Measurements from ENCODE around the gene NAA35. TPM values are rescaled to one million over a fixed set of nuclear protein-coding genes. Genes with fewer than 3 reads are reported as not detected.

NAA35 gene
- total RNA-seq, 1 experiment from 2014 or later, result 22.2 TPM

DNA sequence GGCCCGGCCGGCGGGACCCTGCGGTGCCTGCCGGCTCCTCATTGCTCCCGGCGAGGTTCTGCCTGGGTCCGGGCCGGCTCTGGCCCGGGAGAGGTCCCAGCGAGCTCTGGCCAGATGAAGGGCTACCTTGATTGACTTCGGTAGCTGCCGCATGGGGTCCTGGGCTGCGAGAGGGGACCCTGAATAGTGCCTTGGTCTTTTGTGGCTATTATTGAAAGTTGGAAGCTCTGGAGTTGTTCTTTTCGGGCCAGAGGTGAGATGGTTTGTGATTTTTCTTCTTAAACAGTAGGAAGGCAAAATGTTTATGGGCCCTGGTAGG, 635 bp downstream of the NAA35 start:
- CTCF ChIA-PET, result no interaction called here
- intact Hi-C loops (cut with micrococcal nuclease; ENCODE audit: unreplicated experiment), result no loop called here
- TF ChIP-seq, protein P1, sequence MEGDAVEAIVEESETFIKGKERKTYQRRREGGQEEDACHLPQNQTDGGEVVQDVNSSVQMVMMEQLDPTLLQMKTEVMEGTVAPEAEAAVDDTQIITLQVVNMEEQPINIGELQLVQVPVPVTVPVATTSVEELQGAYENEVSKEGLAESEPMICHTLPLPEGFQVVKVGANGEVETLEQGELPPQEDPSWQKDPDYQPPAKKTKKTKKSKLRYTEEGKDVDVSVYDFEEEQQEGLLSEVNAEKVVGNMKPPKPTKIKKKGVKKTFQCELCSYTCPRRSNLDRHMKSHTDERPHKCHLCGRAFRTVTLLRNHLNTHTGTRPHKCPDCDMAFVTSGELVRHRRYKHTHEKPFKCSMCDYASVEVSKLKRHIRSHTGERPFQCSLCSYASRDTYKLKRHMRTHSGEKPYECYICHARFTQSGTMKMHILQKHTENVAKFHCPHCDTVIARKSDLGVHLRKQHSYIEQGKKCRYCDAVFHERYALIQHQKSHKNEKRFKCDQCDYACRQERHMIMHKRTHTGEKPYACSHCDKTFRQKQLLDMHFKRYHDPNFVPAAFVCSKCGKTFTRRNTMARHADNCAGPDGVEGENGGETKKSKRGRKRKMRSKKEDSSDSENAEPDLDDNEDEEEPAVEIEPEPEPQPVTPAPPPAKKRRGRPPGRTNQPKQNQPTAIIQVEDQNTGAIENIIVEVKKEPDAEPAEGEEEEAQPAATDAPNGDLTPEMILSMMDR (IDR thresholded peaks at IDR 0.05; ENCODE audit: unreplicated experiment), result no peak
- Mint-ChIP-seq H3K4me3 (ENCODE audit: low read depth, unreplicated experiment) (no peak overlapping the region), H3K4me1 (ENCODE audit: low read depth, unreplicated experiment) (no peaks in the 10 kb centered on the region), H3K27ac (ENCODE audit: unreplicated experiment) (peak overlapping the region; percentile 96), H3K27me3 (ENCODE audit: unreplicated experiment) (no peaks in the 10 kb centered on the region), H3K36me3 (ENCODE audit: insufficient read depth, unreplicated experiment) (peaks cover 28% of the 10 kb centered on the region), H3K9me3 (ENCODE audit: low read depth, unreplicated experiment) (no peaks in the 10 kb centered on the region)
- no TSS peak for BruUV-seq (replicated peaks)
- no peak for DNase-seq

- Mint-ChIP-seq H3K27ac (ENCODE audit: unreplicated experiment) (peak overlapping the region; percentile 96), H3K36me3 (ENCODE audit: insufficient read depth, unreplicated experiment) (peaks cover 33% of the 10 kb centered on the region), H3K4me1 (ENCODE audit: low read depth, unreplicated experiment) (no peaks in the 10 kb centered on the region), H3K9me3 (ENCODE audit: low read depth, unreplicated experiment) (no peaks in the 10 kb centered on the region), H3K27me3 (ENCODE audit: unreplicated experiment) (no peaks in the 10 kb centered on the region), H3K4me3 (ENCODE audit: low read depth, unreplicated experiment) (no peak overlapping the region)
- BruUV-seq (replicated peaks), result TSS peak; percentile 43
- TF ChIP-seq, protein P1 (IDR thresholded peaks at IDR 0.05; ENCODE audit: unreplicated experiment), result no peak
- intact Hi-C loops (cut with micrococcal nuclease; ENCODE audit: unreplicated experiment), result no loop called here
- CTCF ChIA-PET, result no interaction called here
- DNase-seq, result no peak
Observed at GRCh38 chr9:85941966-85942912, 1.3 kb downstream of the NAA35 start.

DNA sequence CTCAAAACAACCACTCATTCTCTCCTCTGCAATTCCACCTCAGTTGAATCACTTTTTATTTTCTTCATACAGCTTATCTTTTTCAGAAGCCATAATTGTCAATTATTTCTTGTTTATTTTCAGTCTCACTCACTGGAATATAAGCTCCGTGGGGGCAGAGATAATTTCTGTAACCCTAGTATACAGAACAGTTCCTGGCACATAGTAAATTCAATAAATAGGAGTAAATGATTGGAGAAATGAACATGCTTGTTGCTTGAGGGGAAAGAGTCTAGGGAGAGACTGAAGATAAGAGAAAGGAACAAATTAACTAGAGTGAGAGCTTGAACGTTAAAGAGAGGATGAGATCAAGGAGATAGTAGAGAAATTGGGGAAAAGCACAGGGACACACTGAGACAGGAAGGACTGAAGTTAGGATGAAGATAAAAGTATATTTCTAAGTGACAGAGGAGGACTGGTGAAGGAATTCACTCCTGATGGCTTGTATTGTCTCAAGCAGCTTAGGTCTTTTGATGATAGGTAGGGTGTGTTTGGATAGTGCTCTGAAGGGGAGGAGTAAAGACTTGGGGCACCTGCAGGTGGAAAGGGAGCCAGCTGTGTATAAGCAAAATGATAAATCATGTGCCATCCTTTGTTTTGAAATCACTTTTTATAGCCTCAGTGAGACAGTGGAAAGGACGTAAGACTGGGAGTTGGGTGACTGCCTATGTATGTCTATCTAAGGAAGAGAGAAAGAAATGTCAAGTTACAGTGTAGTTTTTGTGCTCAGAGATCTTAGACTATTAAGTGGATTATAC, 2.2 kb downstream of the NAA35 start:
- TF ChIP-seq, protein P1 (IDR thresholded peaks at IDR 0.05; ENCODE audit: unreplicated experiment), result no peak
- intact Hi-C loops (cut with micrococcal nuclease; ENCODE audit: unreplicated experiment), result no loop called here
- Mint-ChIP-seq H3K27me3 (ENCODE audit: unreplicated experiment) (no peaks in the 10 kb centered on the region), H3K27ac (ENCODE audit: unreplicated experiment) (no peak overlapping the region), H3K36me3 (ENCODE audit: insufficient read depth, unreplicated experiment) (peaks cover 33% of the 10 kb centered on the region), H3K4me1 (ENCODE audit: low read depth, unreplicated experiment) (no peaks in the 10 kb centered on the region), H3K4me3 (ENCODE audit: low read depth, unreplicated experiment) (no peak overlapping the region), H3K9me3 (ENCODE audit: low read depth, unreplicated experiment) (no peaks in the 10 kb centered on the region)
- CTCF ChIA-PET, result no interaction called here
- no peak for DNase-seq
- BruUV-seq (replicated peaks), result no TSS peak

DNA sequence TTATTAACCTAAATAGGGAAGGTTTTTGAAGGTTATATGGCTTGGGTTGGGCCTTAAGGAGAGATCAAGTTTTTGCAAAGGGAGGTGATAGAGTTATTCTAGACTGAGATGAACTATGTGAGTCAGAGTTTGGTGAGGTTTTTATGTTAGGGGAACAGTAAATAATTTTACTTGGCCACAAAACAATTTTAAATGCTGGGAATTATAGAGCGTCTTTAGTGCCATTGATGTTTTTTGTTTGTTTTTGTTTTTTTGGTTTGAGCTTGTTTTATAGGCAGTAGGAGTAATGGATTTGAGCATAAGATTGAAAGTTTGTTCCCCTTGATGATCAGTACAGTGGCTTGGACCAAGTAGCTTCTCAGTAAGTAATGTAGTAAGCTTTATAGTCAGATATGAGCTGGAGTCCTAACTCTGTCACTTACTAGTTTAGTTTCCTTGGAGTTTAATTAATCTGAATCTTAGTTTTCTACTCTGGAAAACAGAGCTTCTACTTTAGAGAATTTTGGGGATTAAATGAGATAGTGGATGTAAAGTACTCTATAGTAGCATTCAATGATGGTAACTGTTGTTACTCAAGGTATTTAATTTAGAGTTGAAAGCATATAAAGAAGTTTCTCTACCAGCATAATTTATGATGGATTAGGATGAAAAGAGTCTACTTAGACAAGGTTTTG, 2.9 kb downstream of the NAA35 start:
- Mint-ChIP-seq H3K9me3 (ENCODE audit: low read depth, unreplicated experiment) (no peaks in the 10 kb centered on the region), H3K4me3 (ENCODE audit: low read depth, unreplicated experiment) (no peak overlapping the region), H3K36me3 (ENCODE audit: insufficient read depth, unreplicated experiment) (peaks cover 40% of the 10 kb centered on the region), H3K4me1 (ENCODE audit: low read depth, unreplicated experiment) (no peaks in the 10 kb centered on the region), H3K27ac (ENCODE audit: unreplicated experiment) (no peak overlapping the region), H3K27me3 (ENCODE audit: unreplicated experiment) (no peaks in the 10 kb centered on the region)
- DNase-seq, result no peak
- CTCF ChIA-PET, result no interaction called here
- no TSS peak for BruUV-seq (replicated peaks)
- TF ChIP-seq, protein P1 (IDR thresholded peaks at IDR 0.05; ENCODE audit: unreplicated experiment), result no peak
- intact Hi-C loops (cut with micrococcal nuclease; ENCODE audit: unreplicated experiment), result no loop called here

All from Calu3 (cell line).